GM12874 (cell line): ENCODE data around the gene ZNF208.

Experiments used
- TF ChIP-seq, protein P1 (sequence below): IDR thresholded peaks from 2 replicates; pipeline ENCODE4 v1.5.1; 2011; ENCODE audit warnings: low read depth, mild to moderate bottlenecking, control low read depth, low read length, moderate library complexity; ENCODE audit not compliant: insufficient read depth

The ZNF208 gene

DNA sequence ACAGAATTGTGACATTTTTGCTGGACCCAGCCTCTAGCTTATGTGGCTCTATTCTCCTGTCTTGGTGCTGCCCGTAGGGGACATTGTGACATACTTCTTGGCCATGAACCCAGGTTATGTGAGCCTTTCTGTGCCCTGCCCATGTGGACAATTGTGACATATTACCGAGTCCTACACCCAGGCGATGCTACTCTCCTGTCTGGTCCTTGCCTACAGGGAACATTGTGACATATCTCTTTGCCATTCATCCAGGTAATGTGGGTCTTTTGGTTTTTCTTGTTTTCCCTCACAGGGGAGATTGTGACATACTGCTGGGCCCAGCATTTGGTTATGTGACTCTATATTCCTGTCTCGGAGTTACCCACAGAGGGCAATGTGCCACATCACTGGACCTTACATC lies 103.2 kb downstream of the ZNF208 start:
- TF ChIP-seq, protein P1, sequence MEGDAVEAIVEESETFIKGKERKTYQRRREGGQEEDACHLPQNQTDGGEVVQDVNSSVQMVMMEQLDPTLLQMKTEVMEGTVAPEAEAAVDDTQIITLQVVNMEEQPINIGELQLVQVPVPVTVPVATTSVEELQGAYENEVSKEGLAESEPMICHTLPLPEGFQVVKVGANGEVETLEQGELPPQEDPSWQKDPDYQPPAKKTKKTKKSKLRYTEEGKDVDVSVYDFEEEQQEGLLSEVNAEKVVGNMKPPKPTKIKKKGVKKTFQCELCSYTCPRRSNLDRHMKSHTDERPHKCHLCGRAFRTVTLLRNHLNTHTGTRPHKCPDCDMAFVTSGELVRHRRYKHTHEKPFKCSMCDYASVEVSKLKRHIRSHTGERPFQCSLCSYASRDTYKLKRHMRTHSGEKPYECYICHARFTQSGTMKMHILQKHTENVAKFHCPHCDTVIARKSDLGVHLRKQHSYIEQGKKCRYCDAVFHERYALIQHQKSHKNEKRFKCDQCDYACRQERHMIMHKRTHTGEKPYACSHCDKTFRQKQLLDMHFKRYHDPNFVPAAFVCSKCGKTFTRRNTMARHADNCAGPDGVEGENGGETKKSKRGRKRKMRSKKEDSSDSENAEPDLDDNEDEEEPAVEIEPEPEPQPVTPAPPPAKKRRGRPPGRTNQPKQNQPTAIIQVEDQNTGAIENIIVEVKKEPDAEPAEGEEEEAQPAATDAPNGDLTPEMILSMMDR, result no peak

DNA sequence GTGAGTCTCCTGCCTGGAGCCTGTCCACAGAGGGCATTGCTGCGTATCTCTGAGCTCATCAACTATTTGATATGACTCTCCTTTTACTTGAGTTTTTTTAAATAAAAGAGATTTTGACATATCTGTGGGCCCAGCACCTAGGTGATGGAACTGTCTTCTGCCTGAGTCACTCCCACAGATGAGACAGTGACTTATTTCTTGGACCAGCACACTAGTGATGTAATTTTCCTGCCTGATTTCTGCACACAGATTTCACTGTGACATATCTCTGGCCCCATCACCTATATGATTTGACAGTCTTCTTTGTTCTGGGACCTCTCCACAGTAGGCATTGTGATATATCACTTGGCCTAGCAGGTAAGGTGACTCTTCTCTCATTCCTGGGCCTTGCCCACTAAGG lies 108.2 kb downstream of the ZNF208 start:
- TF ChIP-seq, protein P1, result no peak

- TF ChIP-seq, protein P1, result no peak
Measured at GRCh38 chr19:21901861-21902260, 108.9 kb downstream of the ZNF208 start.

DNA sequence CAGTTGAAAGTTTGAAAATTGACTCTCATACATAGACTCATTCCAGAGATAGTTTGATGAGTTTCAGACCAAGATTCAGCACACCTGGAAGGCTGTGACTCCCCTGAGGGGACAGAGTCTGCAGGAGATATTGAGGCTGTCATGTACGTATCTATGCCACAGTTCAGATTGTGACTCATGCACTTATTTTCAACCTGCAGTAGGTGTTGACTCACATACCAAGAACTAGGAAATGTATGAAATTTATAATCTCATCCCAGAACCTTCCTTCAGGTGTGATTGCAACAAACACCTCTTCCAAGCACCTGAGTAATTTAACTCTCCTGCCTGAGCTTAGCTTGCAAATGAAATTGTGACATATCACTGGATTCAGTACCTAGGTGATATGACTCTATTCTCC lies 110.3 kb downstream of the ZNF208 start:
- TF ChIP-seq, protein P1, result no peak

DNA sequence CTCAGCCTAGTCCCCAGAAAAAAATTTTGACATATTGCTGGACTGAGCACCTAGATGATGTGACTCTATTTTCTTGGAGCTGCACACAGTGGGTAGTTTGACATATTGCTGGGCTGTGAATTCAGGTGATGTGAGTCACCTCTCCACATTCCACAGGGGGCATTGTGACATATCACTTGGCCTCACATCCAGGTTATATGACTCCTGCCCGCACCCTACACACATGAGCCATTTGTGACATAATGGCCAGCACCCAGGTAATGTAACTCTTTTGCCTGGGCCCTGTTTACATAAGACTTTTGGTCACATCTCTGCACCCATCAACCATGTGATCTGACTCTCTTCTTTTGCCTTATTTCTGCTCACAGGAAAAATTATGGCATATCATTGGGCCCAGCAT lies 119.7 kb downstream of the ZNF208 start:
- TF ChIP-seq, protein P1, result no peak

GRCh38 chr19:21890017-21890416 lies 120.7 kb downstream of the ZNF208 start:
- TF ChIP-seq, protein P1, result 0 out of 2 replicates have a peak, but pooled peaks have one; percentile 10

- TF ChIP-seq, protein P1, result no peak
Measured at GRCh38 chr19:21883516-21883915, 127.2 kb downstream of the ZNF208 start.
